Measurements from ENCODE around the gene DIRAS1. TPM values are rescaled to one million over a fixed set of nuclear protein-coding genes. Genes with fewer than 3 reads are reported as not detected.

The DIRAS1 gene
- total RNA-seq, 1 experiment from 2014 or later: 0.17 TPM

DNA sequence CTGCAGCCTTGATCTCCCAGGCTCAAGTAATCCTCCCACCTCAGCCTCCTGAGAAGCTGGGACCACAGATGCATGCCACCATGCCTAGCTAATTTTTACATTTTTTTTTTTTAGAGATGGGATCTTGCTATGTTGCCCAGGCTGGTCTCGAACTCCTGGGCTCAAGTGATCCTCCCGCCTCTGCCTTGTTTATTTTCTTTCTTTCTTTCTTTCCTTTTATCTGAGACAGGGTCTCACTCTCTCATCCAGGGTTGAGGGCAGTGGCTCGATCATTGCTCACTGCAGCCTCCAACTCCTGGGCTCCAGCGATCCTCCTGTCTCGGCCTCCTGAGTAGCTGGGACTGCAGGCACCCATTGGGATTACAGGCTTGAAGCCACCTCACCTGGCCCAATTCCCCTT lies 14.9 kb downstream of the DIRAS1 start:
- Mint-ChIP-seq H3K4me1 (ENCODE audit: low read depth, unreplicated experiment) (no peaks in the 10 kb centered on the region), H3K4me3 (ENCODE audit: low read depth, unreplicated experiment) (no peak overlapping the region), H3K27ac (ENCODE audit: unreplicated experiment) (no peak overlapping the region), H3K27me3 (ENCODE audit: unreplicated experiment) (peaks cover 12% of the 10 kb centered on the region), H3K9me3 (ENCODE audit: low read depth, unreplicated experiment) (no peaks in the 10 kb centered on the region), H3K36me3 (ENCODE audit: insufficient read depth, unreplicated experiment) (peaks cover 6% of the 10 kb centered on the region)
- no peak for DNase-seq
- no TSS peak for BruUV-seq (replicated peaks)
- intact Hi-C loops (cut with micrococcal nuclease; ENCODE audit: unreplicated experiment): no loop called here
- no peak for TF ChIP-seq CTCF (IDR thresholded peaks at IDR 0.05; ENCODE audit: unreplicated experiment)
- CTCF ChIA-PET: no interaction called here

DNA sequence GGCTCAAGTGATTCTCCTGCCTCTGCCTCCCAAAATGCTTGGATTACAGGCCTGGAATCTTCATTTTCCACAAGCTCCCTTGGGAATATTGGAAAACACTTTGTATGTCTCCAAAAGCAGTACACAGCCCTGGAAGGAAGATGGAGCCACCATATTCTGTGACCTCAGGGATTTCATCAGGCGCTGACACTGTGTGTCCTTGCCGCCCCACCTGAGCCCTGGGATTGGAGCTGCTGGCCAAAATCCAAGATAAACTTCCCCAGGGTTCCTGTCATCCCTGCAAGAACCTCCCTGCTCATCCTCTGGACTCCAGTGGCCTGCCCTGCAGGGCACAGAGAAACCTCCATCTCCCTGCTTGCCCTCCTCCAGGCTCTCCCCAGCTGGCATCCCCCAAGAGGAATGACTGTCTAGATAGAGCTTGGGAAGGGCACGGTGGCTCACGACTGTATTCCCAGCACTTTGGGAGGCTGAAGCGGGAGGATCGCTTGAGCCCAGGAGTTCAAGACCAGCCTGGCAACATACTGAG lies 17.4 kb downstream of the DIRAS1 start:
- no TSS peak for BruUV-seq (replicated peaks)
- peaks cover 23% of the 10 kb centered on the region for H3K27me3 Mint-ChIP-seq (ENCODE audit: unreplicated experiment)
- peaks cover 6% of the 10 kb centered on the region for H3K36me3 Mint-ChIP-seq (ENCODE audit: insufficient read depth, unreplicated experiment)
- no peaks in the 10 kb centered on the region for H3K9me3 Mint-ChIP-seq (ENCODE audit: low read depth, unreplicated experiment)
- no peak for DNase-seq
- no peak overlapping the region for H3K27ac Mint-ChIP-seq (ENCODE audit: unreplicated experiment)
- no peak overlapping the region for H3K4me3 Mint-ChIP-seq (ENCODE audit: low read depth, unreplicated experiment)
- CTCF ChIA-PET: interaction anchor here (0.6 kb wide), 1 partner anchor 40 kb away, joined by 3 read pairs; no protein-coding TSS in a partner anchor
- no peak for TF ChIP-seq CTCF (IDR thresholded peaks at IDR 0.05; ENCODE audit: unreplicated experiment)
- H3K4me1 Mint-ChIP-seq (ENCODE audit: low read depth, unreplicated experiment): no peaks in the 10 kb centered on the region
- intact Hi-C loops (cut with micrococcal nuclease; ENCODE audit: unreplicated experiment): no loop called here

DNA sequence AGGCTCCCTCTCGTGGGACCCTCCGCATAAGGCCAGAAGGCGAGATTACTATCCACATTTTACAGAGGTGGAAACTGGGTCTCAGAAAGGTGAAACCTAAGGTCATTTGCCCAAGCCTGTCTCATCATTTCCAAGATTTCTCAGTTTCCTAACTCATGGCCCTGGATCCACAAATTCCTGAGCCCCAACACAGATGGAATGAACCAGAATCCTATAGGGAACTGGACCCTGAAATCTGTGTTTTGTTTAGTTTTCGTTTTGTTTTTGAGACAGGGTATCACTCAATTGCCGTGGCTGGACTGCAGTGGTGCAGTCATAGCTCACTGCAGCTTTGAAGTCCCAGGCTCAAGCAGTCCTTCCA lies 18.1 kb downstream of the DIRAS1 start:
- H3K27ac Mint-ChIP-seq (ENCODE audit: unreplicated experiment): no peak overlapping the region
- no peak for TF ChIP-seq CTCF (IDR thresholded peaks at IDR 0.05; ENCODE audit: unreplicated experiment)
- no peaks in the 10 kb centered on the region for H3K4me1 Mint-ChIP-seq (ENCODE audit: low read depth, unreplicated experiment)
- intact Hi-C loops (cut with micrococcal nuclease; ENCODE audit: unreplicated experiment): no loop called here
- H3K36me3 Mint-ChIP-seq (ENCODE audit: insufficient read depth, unreplicated experiment): peaks cover 6% of the 10 kb centered on the region
- no peaks in the 10 kb centered on the region for H3K9me3 Mint-ChIP-seq (ENCODE audit: low read depth, unreplicated experiment)
- peaks cover 23% of the 10 kb centered on the region for H3K27me3 Mint-ChIP-seq (ENCODE audit: unreplicated experiment)
- CTCF ChIA-PET: interaction anchor here (0.6 kb wide), 1 partner anchor 243 kb away, joined by 3 read pairs; no protein-coding TSS in a partner anchor
- BruUV-seq (replicated peaks): no TSS peak
- peak overlapping the region; percentile 51 for H3K4me3 Mint-ChIP-seq (ENCODE audit: low read depth, unreplicated experiment)
- no peak for DNase-seq

DNA sequence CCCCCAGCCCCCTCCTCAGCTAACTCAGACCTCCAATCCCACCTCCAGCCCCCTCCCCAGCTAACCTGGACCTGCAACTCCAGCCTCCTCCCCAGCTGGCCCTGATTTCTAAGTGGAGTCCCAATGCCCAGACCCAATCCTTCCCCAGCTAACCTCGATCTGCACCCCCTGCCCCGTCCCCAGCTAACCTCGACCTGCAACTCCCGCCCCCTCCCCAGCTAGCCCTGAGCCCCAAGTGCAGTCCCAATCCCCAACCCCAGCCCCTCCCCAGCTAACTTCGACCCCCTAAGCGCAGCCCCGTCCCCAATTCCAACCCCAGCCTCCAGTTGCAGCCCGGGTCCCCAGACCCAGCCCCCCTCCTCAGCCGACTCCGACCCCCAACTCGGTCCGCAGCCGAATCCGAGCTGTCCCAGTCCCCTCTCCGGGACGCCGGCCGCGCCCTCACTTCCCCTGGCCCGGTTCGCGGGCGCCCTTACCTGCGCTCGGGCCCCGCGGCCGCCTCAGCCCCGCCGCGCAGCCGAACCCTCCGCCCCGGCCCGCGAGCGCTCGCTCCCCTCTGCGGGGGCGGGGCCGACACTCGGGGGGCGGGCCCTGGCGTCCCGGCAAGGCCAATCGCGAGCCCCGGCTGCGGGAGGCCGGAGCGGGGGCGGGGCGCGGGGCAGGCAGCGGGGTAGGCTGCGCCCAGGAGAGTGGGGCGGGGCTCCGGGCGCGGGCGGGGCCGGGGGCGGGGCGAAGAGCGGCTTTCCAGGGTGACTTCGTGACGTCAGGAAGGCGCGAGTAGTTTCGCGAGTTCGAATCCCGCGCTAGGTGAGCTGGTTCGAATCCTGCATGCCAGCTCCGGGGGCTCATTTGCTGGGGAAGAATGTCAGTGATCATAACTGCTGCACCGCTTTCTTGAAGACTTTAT lies 18.7 kb downstream of the DIRAS1 start, which contains the start of gene GNG7:
GNG7 (minus strand) TSS at position 525 of the 907 bp plus-strand sequence. CDS start 182,006 bp downstream, outside the sequence.
- Mint-ChIP-seq H3K27me3 (ENCODE audit: unreplicated experiment) (peaks cover 23% of the 10 kb centered on the region), H3K4me1 (ENCODE audit: low read depth, unreplicated experiment) (no peaks in the 10 kb centered on the region), H3K27ac (ENCODE audit: unreplicated experiment) (peak within 1 kb of the TSS; percentile 18), H3K36me3 (ENCODE audit: insufficient read depth, unreplicated experiment) (peaks cover 6% of the 10 kb centered on the region), H3K4me3 (ENCODE audit: low read depth, unreplicated experiment) (peak within 1 kb of the TSS; percentile 51), H3K9me3 (ENCODE audit: low read depth, unreplicated experiment) (no peaks in the 10 kb centered on the region)
- CTCF ChIA-PET: interaction anchor here (0.6 kb wide), 2 partner anchors 17 to 242 kb away, joined by 3 read pairs; no protein-coding TSS in a partner anchor
- intact Hi-C loops (cut with micrococcal nuclease; ENCODE audit: unreplicated experiment): no loop called here
- TF ChIP-seq CTCF (IDR thresholded peaks at IDR 0.05; ENCODE audit: unreplicated experiment): no peak
- no TSS peak for BruUV-seq (replicated peaks)
- DNase-seq: peak; percentile 95

All from Calu3 (cell line).